Neural progenitor cell (in vitro differentiated cells): ENCODE measurements around the gene SCP2D1.

Experiments used
- EZH2 ChIP-seq: fragments of 200-600 bp; sonication (generic); IDR thresholded peaks from 2 replicates; pipeline ENCODE4 v1.6.1; 2017; ENCODE audit warnings: antibody characterized with exemption, mild to moderate bottlenecking, moderate library complexity
- EZH2phosphoT487 ChIP-seq: fragments of 200-600 bp; sonication (generic); IDR thresholded peaks from 2 replicates; pipeline ENCODE4 v1.6.1; 2017; ENCODE audit warnings: antibody characterized with exemption
- TF ChIP-seq, protein P1 (sequence below): fragments of 200-600 bp; sonication (generic); IDR thresholded peaks from 2 replicates; pipeline ENCODE4 v1.5.1; 2017; ENCODE audit warnings: antibody characterized with exemption, mild to moderate bottlenecking

GRCh38 chr20:18801516-18801915 is 12.1 kb upstream of the SCP2D1 start:
- TF ChIP-seq EZH2 (no peak), EZH2phosphoT487 (no peak)
- TF ChIP-seq, protein P1, sequence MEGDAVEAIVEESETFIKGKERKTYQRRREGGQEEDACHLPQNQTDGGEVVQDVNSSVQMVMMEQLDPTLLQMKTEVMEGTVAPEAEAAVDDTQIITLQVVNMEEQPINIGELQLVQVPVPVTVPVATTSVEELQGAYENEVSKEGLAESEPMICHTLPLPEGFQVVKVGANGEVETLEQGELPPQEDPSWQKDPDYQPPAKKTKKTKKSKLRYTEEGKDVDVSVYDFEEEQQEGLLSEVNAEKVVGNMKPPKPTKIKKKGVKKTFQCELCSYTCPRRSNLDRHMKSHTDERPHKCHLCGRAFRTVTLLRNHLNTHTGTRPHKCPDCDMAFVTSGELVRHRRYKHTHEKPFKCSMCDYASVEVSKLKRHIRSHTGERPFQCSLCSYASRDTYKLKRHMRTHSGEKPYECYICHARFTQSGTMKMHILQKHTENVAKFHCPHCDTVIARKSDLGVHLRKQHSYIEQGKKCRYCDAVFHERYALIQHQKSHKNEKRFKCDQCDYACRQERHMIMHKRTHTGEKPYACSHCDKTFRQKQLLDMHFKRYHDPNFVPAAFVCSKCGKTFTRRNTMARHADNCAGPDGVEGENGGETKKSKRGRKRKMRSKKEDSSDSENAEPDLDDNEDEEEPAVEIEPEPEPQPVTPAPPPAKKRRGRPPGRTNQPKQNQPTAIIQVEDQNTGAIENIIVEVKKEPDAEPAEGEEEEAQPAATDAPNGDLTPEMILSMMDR: no peak
